Measurements from ENCODE around the gene MAPT. TPM values are rescaled to one million over a fixed set of nuclear protein-coding genes. Genes with fewer than 3 reads are reported as not detected.

Gene MAPT
- total RNA-seq, 1 experiment from 2014 or later, result 8.3 TPM

DNA sequence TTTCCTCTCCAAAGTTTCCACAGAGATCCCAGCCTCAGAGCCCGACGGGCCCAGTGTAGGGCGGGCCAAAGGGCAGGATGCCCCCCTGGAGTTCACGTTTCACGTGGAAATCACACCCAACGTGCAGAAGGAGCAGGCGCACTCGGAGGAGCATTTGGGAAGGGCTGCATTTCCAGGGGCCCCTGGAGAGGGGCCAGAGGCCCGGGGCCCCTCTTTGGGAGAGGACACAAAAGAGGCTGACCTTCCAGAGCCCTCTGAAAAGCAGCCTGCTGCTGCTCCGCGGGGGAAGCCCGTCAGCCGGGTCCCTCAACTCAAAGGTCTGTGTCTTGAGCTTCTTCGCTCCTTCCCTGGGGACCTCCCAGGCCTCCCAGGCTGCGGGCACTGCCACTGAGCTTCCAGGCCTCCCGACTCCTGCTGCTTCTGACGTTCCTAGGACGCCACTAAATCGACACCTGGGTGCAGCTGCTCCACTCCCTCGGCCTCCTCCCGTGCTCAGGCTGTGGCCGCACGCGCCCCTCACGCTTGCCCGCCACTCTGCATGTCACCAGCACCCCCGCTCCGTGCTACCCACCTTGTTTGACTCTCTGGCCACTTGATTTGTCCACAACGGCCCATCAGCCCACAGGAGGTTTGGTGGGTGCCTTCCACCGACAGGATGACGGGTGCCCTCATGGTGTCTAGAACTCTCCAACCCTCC lies 89.4 kb downstream of the MAPT start:
- no peaks in the 10 kb centered on the region for H3K36me3 ChIP-seq (ENCODE audit: insufficient read depth, low read length, poor library complexity, severe bottlenecking)
- BruUV-seq (replicated peaks), result no TSS peak
- H3K27me3 ChIP-seq (replicated peaks; ENCODE audit: insufficient read depth, low read depth, low read length, poor library complexity), result no peaks in the 10 kb centered on the region
- H3K4me1 ChIP-seq (ENCODE audit: insufficient read depth, low read length, poor library complexity, severe bottlenecking), result no peaks in the 10 kb centered on the region
- no peak overlapping the region for H3K4me3 ChIP-seq (ENCODE audit: low read depth, low read length, poor library complexity, severe bottlenecking)
- ChIA-PET CTCF (no interaction called here), POLR2A (ENCODE audit: low non-redundant PET) (no interaction called here)
- TF ChIP-seq EZH2 (IDR thresholded peaks at IDR 0.05; ENCODE audit: borderline replicate concordance, low read depth, low read length, poor library complexity, severe bottlenecking) (no peak), CTCF (conservative IDR thresholded peaks at IDR 0.05; ENCODE audit: low read depth, low read length) (no peak)
- intact Hi-C loops (cut with micrococcal nuclease; ENCODE audit: unreplicated experiment), result no loop called here
- no peak for DNase-seq (ENCODE audit: low spot score)
- no peak overlapping the region for H3K27ac ChIP-seq (ENCODE audit: low read depth, low read length, poor library complexity, severe bottlenecking)
- no peaks in the 10 kb centered on the region for H3K9me3 ChIP-seq (ENCODE audit: low read depth, low read length, poor library complexity, severe bottlenecking)

DNA sequence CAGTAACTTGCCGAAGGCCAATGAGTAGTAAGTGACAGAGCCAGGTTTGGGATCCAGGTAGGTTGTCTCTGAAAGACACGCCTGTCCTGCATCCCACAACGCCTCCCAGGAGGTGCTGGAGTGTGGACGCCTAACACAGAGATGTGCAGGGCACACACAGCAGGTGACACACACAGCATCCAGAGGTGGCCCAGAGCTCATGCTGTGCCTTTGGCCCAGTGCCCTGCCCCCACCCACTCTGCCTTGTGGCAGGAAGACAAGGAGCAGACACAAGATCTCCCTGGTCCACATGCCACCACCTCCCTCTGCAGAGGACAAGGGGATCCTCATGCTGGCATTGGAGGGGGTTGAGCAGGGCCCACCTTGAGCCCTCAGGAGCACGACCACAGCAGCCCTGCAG lies 90.0 kb downstream of the MAPT start:
- CTCF ChIA-PET, result no interaction called here

GRCh38 chr17:45985447-45985846 lies 91.1 kb downstream of the MAPT start:
- Histone ChIP-seq H3K27ac (ENCODE audit: low read depth, low read length, poor library complexity, severe bottlenecking) (no peak overlapping the region), H3K9me3 (ENCODE audit: low read depth, low read length, poor library complexity, severe bottlenecking) (no peaks in the 10 kb centered on the region), H3K36me3 (ENCODE audit: insufficient read depth, low read length, poor library complexity, severe bottlenecking) (no peaks in the 10 kb centered on the region), H3K4me1 (ENCODE audit: insufficient read depth, low read length, poor library complexity, severe bottlenecking) (no peaks in the 10 kb centered on the region), H3K4me3 (ENCODE audit: low read depth, low read length, poor library complexity, severe bottlenecking) (no peak overlapping the region), H3K27me3 (replicated peaks; ENCODE audit: insufficient read depth, low read depth, low read length, poor library complexity) (no peaks in the 10 kb centered on the region)
- no peak for DNase-seq (ENCODE audit: low spot score)
- BruUV-seq (replicated peaks), result no TSS peak
- TF ChIP-seq CTCF (conservative IDR thresholded peaks at IDR 0.05; ENCODE audit: low read depth, low read length) (no peak), EZH2 (IDR thresholded peaks at IDR 0.05; ENCODE audit: borderline replicate concordance, low read depth, low read length, poor library complexity, severe bottlenecking) (no peak)
- intact Hi-C loops (cut with micrococcal nuclease; ENCODE audit: unreplicated experiment), result no loop called here
- CTCF ChIA-PET, result no interaction called here
- POLR2A ChIA-PET (ENCODE audit: low non-redundant PET), result no interaction called here

More for the DNA sequence above, 90.0 kb downstream of the MAPT start:
- Histone ChIP-seq H3K4me3 (ENCODE audit: low read depth, low read length, poor library complexity, severe bottlenecking) (no peak overlapping the region), H3K9me3 (ENCODE audit: low read depth, low read length, poor library complexity, severe bottlenecking) (no peaks in the 10 kb centered on the region), H3K4me1 (ENCODE audit: insufficient read depth, low read length, poor library complexity, severe bottlenecking) (no peaks in the 10 kb centered on the region), H3K27ac (ENCODE audit: low read depth, low read length, poor library complexity, severe bottlenecking) (no peak overlapping the region), H3K27me3 (replicated peaks; ENCODE audit: insufficient read depth, low read depth, low read length, poor library complexity) (no peaks in the 10 kb centered on the region), H3K36me3 (ENCODE audit: insufficient read depth, low read length, poor library complexity, severe bottlenecking) (no peaks in the 10 kb centered on the region)
- intact Hi-C loops (cut with micrococcal nuclease; ENCODE audit: unreplicated experiment), result no loop called here
- peak; percentile 23 for DNase-seq (ENCODE audit: low spot score)
- no TSS peak for BruUV-seq (replicated peaks)
- no peak for TF ChIP-seq CTCF (conservative IDR thresholded peaks at IDR 0.05; ENCODE audit: low read depth, low read length)
- no peak for TF ChIP-seq EZH2 (IDR thresholded peaks at IDR 0.05; ENCODE audit: borderline replicate concordance, low read depth, low read length, poor library complexity, severe bottlenecking)
- POLR2A ChIA-PET (ENCODE audit: low non-redundant PET), result no interaction called here

Measured in A673 (cell line).